H1 (cell line): ENCODE data around the gene LRRFIP1. TPM values are rescaled to one million over a fixed set of nuclear protein-coding genes. Genes with fewer than 3 reads are reported as not detected.

Experiments
- CTCF ChIA-PET: fragments of 300-600 bp; sonication (Branson Sonifier 250); formaldehyde crosslinking; loops from one replicate; lab custom pipeline; 2021; ENCODE audit not compliant: partially characterized antibody; lab: Charles Lee
- POLR2A ChIA-PET: fragments of 300-600 bp; sonication (Branson Sonifier 250); formaldehyde crosslinking; loops from one replicate; lab custom pipeline; 2021; ENCODE audit warnings: inconsistent platforms; ENCODE audit not compliant: partially characterized antibody; lab: Charles Lee
- DNase-seq, 2 experiments: peaks; one replicate each; pipeline versions ENCODE4 v3.0.0 to v3.0.0-alpha.2; 2010 to 2022; ENCODE audit warnings: low spot score in 2 of 2, low read depth in 1 of 2, mixed read lengths in 1 of 2
- FAIRE-seq: peaks from 2 replicates; lab custom pipeline; 2011; peaks lifted over from hg19 to GRCh38; lab: Jason Lieb, UNC
- H2AFZ ChIP-seq: 2 replicates; pipeline ENCODE4 v1.8.1; 2012; ENCODE audit warnings: low read length, inconsistent platforms
- H2AK5ac ChIP-seq: 2 replicates; pipeline ENCODE4 v1.6.1; 2013; ENCODE audit warnings: low read depth, low read length
- H2BK120ac ChIP-seq: replicated peaks from 2 replicates; pipeline ENCODE3; 2013; ENCODE audit warnings: low read depth, low read length, inconsistent platforms
- H2BK12ac ChIP-seq: 2 replicates; pipeline ENCODE4 v1.6.1; 2013; ENCODE audit warnings: low read depth, low read length
- H2BK15ac ChIP-seq: 2 replicates; pipeline ENCODE4 v1.6.1; 2013; ENCODE audit warnings: low read length
- H2BK20ac ChIP-seq: 2 replicates; pipeline ENCODE4 v1.6.1; 2013; ENCODE audit warnings: low read length
- H2BK5ac ChIP-seq: 2 replicates; pipeline ENCODE4 v1.6.1; 2013; ENCODE audit warnings: low read depth, low read length
- H3K14ac ChIP-seq: 2 replicates; pipeline ENCODE4 v1.6.1; 2013; ENCODE audit warnings: inconsistent platforms; ENCODE audit not compliant: insufficient read length
- H3K18ac ChIP-seq: 2 replicates; pipeline ENCODE4 v1.6.1; 2013; ENCODE audit warnings: low read length; ENCODE audit errors: extremely low read depth
- H3K23ac ChIP-seq: 2 replicates; pipeline ENCODE4 v1.6.1; 2013; ENCODE audit warnings: inconsistent platforms; ENCODE audit not compliant: insufficient read length
- H3K23me2 ChIP-seq: 2 replicates; pipeline ENCODE4 v1.6.1; 2013; ENCODE audit warnings: low read depth, low read length
- H3K27ac ChIP-seq: 2 replicates; pipeline ENCODE4 v1.6.1; 2011; ENCODE audit warnings: low read depth, low read length, inconsistent platforms
- H3K27me3 ChIP-seq, 4 experiments: replicated peaks in 1 of 4; 1 replicate in 1 of 4; 2 replicates in 3 of 4; pipeline versions ENCODE4 v1.6.1 to v1.8.1; 2011 to 2013; ENCODE audit warnings: low read length in 3 of 4, mild to moderate bottlenecking in 3 of 4, inconsistent platforms in 2 of 4, mixed read lengths in 2 of 4, moderate library complexity in 1 of 4; ENCODE audit not compliant: control insufficient read depth in 3 of 4, insufficient read depth in 3 of 4; ENCODE audit errors: extremely low read depth in 1 of 4
- H3K36me3 ChIP-seq, 4 experiments: 2 replicates each; pipeline versions ENCODE4 v1.6.1 to v1.8.1; 2011 to 2013; ENCODE audit warnings: mild to moderate bottlenecking in 4 of 4, low read length in 3 of 4, moderate library complexity in 2 of 4, control low read depth in 1 of 4, inconsistent platforms in 1 of 4; ENCODE audit not compliant: insufficient read depth in 4 of 4, control insufficient read depth in 2 of 4
- H3K4ac ChIP-seq: replicated peaks from 2 replicates; pipeline ENCODE3; 2013; ENCODE audit warnings: low read length, low read depth, mixed read lengths, inconsistent platforms; ENCODE audit not compliant: insufficient read length
- H3K4me1 ChIP-seq, 4 experiments: replicated peaks in 1 of 4; 1 replicate in 1 of 4; 2 replicates in 3 of 4; pipeline versions ENCODE4 v1.6.1 to v1.8.1; 2011 to 2013; ENCODE audit warnings: low read length in 3 of 4, inconsistent platforms in 2 of 4, mixed read lengths in 1 of 4; ENCODE audit not compliant: insufficient read depth in 4 of 4, control insufficient read depth in 3 of 4
- H3K4me2 ChIP-seq, 2 experiments: 2 replicates each; pipeline versions ENCODE4 v1.6.1 to v1.8.1; 2011 to 2013; ENCODE audit warnings: low read depth in 2 of 2, low read length in 2 of 2, control low read depth in 1 of 2, inconsistent platforms in 1 of 2, mild to moderate bottlenecking in 1 of 2; ENCODE audit not compliant: insufficient read depth in 1 of 2
- H3K4me3 ChIP-seq, 4 experiments: fragments of 200-600, 300-600 bp in 1 of 4; sonication (generic), shearing (Covaris generic), sonication (Bioruptor Twin) in 1 of 4; 2 replicates each; pipeline versions ENCODE4 v1.5.1 to v1.8.1; 2011 to 2016; ENCODE audit warnings: low read length in 4 of 4, low read depth in 3 of 4, control low read depth in 2 of 4, inconsistent platforms in 2 of 4, mild to moderate bottlenecking in 2 of 4, mixed read lengths in 1 of 4, moderate library complexity in 1 of 4; ENCODE audit not compliant: insufficient read depth in 2 of 4; ENCODE audit errors: extremely low read depth in 1 of 4
- H3K56ac ChIP-seq: replicated peaks from 2 replicates; pipeline ENCODE3; 2013; ENCODE audit warnings: low read depth, mild to moderate bottlenecking, mixed read lengths, low read length, inconsistent platforms; ENCODE audit not compliant: insufficient read length
- H3K79me1 ChIP-seq: 2 replicates; pipeline ENCODE4 v1.6.1; 2013; ENCODE audit warnings: low read depth, low read length, control low read depth
- H3K79me2 ChIP-seq, 2 experiments: 2 replicates each; pipeline versions ENCODE4 v1.6.1 to v1.8.1; 2012 to 2013; ENCODE audit warnings: low read length in 2 of 2, mild to moderate bottlenecking in 2 of 2, inconsistent platforms in 1 of 2; ENCODE audit not compliant: insufficient read depth in 2 of 2, control insufficient read depth in 1 of 2
- H3K9ac ChIP-seq, 4 experiments: replicated peaks in 1 of 4; 1 replicate in 1 of 4; 2 replicates in 3 of 4; pipeline versions ENCODE4 v1.6.1 to v1.8.1; 2011 to 2013; ENCODE audit warnings: low read depth in 3 of 4, low read length in 3 of 4, control low read depth in 2 of 4, mild to moderate bottlenecking in 2 of 4, moderate library complexity in 2 of 4, inconsistent platforms in 1 of 4; ENCODE audit errors: extremely low read depth in 1 of 4
- H3K9me3 ChIP-seq, 2 experiments: 2 replicates each; pipeline versions ENCODE4 v1.6.1 to v1.8.1; 2012 to 2013; ENCODE audit warnings: mild to moderate bottlenecking in 2 of 2, moderate library complexity in 2 of 2, control low read depth in 1 of 2, inconsistent platforms in 1 of 2, low read depth in 1 of 2, low read length in 1 of 2, mixed read lengths in 1 of 2; ENCODE audit not compliant: insufficient read depth in 2 of 2
- H4K20me1 ChIP-seq, 2 experiments: replicated peaks in 1 of 2; 2 replicates each; pipeline versions ENCODE3 to v1.8.1; 2011 to 2013; ENCODE audit warnings: inconsistent platforms in 2 of 2, low read length in 2 of 2, mild to moderate bottlenecking in 1 of 2; ENCODE audit not compliant: insufficient read depth in 2 of 2, control insufficient read depth in 1 of 2
- H4K5ac ChIP-seq: 2 replicates; pipeline ENCODE4 v1.6.1; 2013; ENCODE audit warnings: low read length, low read depth, mixed read lengths, inconsistent platforms; ENCODE audit not compliant: insufficient read length
- H4K8ac ChIP-seq: 2 replicates; pipeline ENCODE4 v1.8.0; 2013; ENCODE audit warnings: mild to moderate bottlenecking, moderate library complexity, low read length, inconsistent platforms; ENCODE audit not compliant: insufficient read depth; ENCODE audit errors: extremely low read depth
- H4K91ac ChIP-seq: replicated peaks from 2 replicates; pipeline ENCODE3; 2013; ENCODE audit warnings: low read length, mixed read lengths, inconsistent platforms; ENCODE audit not compliant: insufficient read length
- EP300 ChIP-seq, 2 experiments: IDR thresholded peaks; 1 replicate in 1 of 2; 2 replicates in 1 of 2; pipeline ENCODE4 v1.6.1; 2011 to 2012; ENCODE audit warnings: low read depth in 2 of 2, low read length in 2 of 2, mild to moderate bottlenecking in 2 of 2, borderline replicate concordance in 1 of 2, inconsistent platforms in 1 of 2, moderate library complexity in 1 of 2
- SIRT6 ChIP-seq: IDR thresholded peaks from one replicate; pipeline ENCODE4 v1.7.1; 2012; ENCODE audit warnings: low read length, inconsistent platforms
- TCF12 ChIP-seq: IDR thresholded peaks from 2 replicates; pipeline ENCODE4 v1.6.1; 2011; ENCODE audit warnings: low read depth, mild to moderate bottlenecking, low read length
- WGBS, 2 experiments: shearing (Covaris generic) in 1 of 2; methylation state at CpG; one replicate each; pipeline versions ENCODE4 v1.1.6 to v1.1.7; 2013 to 2015; ENCODE audit warnings: low lambda C conversion rate in 2 of 2, mixed read lengths in 2 of 2, inconsistent platforms in 1 of 2, low coverage in 1 of 2, missing lambda C conversion rate in 1 of 2; ENCODE audit not compliant: insufficient replicate concordance in 2 of 2, insufficient coverage in 1 of 2, insufficient read length in 1 of 2; ENCODE audit errors: extremely low coverage in 1 of 2, missing lambda C conversion rate in 1 of 2; 5-methylcytosine and 5-hydroxymethylcytosine counted together
- polyA plus RNA-seq, 7 experiments: library from polyadenylated mRNA; depleted of rRNA in 3 of 7; stranded (reverse) in 5 of 7; unstranded in 2 of 7; fragments of >200 nt in 5 of 7; fragments of 200-250 nt in 2 of 7; gene quantifications; 1 replicate in 5 of 7; 2 replicates in 1 of 7; 4 replicates in 1 of 7; pipeline versions ENCODE4 v1.2.1 to v1.2.3, GENCODE V29; 2011 to 2013; ENCODE audit warnings: missing spikeins in 2 of 7, mixed read lengths in 2 of 7
- total RNA-seq: library from RNA; stranded (reverse); fragmentation: NEBNext Ultra II Directional; extraction: Animal tissue kit (Norgen Biotek cat#: 25700); gene quantifications from 2 replicates; pipeline ENCODE4 v1.2.1, GENCODE V29; 2021

LRRFIP1 gene
- total and polyA plus RNA-seq, 2 of the 8 experiments (the other 6 are each of a cell fraction or from before 2014, with no cell fraction given), result 12.1 to 75.8 TPM

GRCh38 chr2:237591141-237591881 lies 36.1 kb upstream of the LRRFIP1 start:
- peak overlapping the region; percentile 70; the same call in 1 of the 2 replicates for H2BK12ac ChIP-seq
- FAIRE-seq (no peak), DNase-seq (peak in 1 of 2 experiments; percentile 82)
- peak overlapping the region; percentile 68; the same call in 1 of the 2 replicates for H2AK5ac ChIP-seq
- H2BK15ac ChIP-seq, result peak overlapping the region; percentile 85; the same call in 1 of the 2 replicates
- H3K27ac ChIP-seq, result peak overlapping the region; percentile 25; the same call in 1 of the 2 replicates
- H2BK20ac ChIP-seq, result peak overlapping the region; percentile 84
- H3K4me3 ChIP-seq, result peak overlapping the region in 3 of 4 experiments; percentile 8 to 59 (median 11); a peak in 5 of 8 replicates
- 76% methylated on average over 19 of the region's 19 CpGs; no CpG with 5 or more reads in 1 of the 2 experiments for WGBS, 2 experiments
- H3K23me2 ChIP-seq, result peaks cover 4% of the 10 kb centered on the region
- H2AFZ ChIP-seq, result no peak overlapping the region
- no peaks in the 10 kb centered on the region for H4K20me1 ChIP-seq
- peak overlapping the region; percentile 42 for H3K18ac ChIP-seq
- H4K5ac ChIP-seq, result peak overlapping the region; percentile 61
- no peaks in the 10 kb centered on the region for H3K36me3 ChIP-seq
- H3K27me3 ChIP-seq, result no peaks in the 10 kb centered on the region
- POLR2A ChIA-PET, result interaction anchor here (0.8 to 4.0 kb wide), 13 partner anchors 9 to 120 kb away, joined by 3 to 25 read pairs (median 5); partner anchors contain the start of gene LRRFIP1
- H3K56ac ChIP-seq, result peak overlapping the region; percentile 71
- H3K79me2 ChIP-seq, result peaks cover 4 to 41% of the 10 kb centered on the region in 2 experiments; a peak in 2 of 4 replicates
- H3K79me1 ChIP-seq, result no peaks in the 10 kb centered on the region
- H3K23ac ChIP-seq, result no peak overlapping the region
- H3K9ac ChIP-seq, result no peak overlapping the region
- TF ChIP-seq SIRT6 (no peak), TCF12 (0 out of 2 replicates have a peak, but pooled peaks have one; percentile 23), EP300 (IDR thresholded peaks at IDR 0.05; ENCODE audit: borderline replicate concordance in 1 of 2, low read depth in 2 of 2, low read length in 2 of 2) (no peak)
- peak overlapping the region; percentile 95 for H4K91ac ChIP-seq
- H2BK120ac ChIP-seq, result peak overlapping the region; percentile 17
- peak overlapping the region; percentile 76; the same call in 1 of the 2 replicates for H2BK5ac ChIP-seq
- no peak overlapping the region for H3K14ac ChIP-seq
- CTCF ChIA-PET, result interaction anchor here (0.6 to 6.9 kb wide), 8 partner anchors 11 to 1372 kb away, joined by 3 to 47 read pairs (median 4); no protein-coding TSS in a partner anchor
- no peaks in the 10 kb centered on the region for H3K9me3 ChIP-seq
- peaks cover 19 to 55% (median 28%) of the 10 kb centered on the region in 4 experiments for H3K4me1 ChIP-seq
- H3K4me2 ChIP-seq, result peak overlapping the region; percentile 68 to 95
- peak overlapping the region; percentile 64 for H4K8ac ChIP-seq
- H3K4ac ChIP-seq, result peak overlapping the region; percentile 80
